ENCODE measurements around the gene SS18L1.

Gene SS18L1

GRCh38 chr20:62157387-62158087 lies 14.0 kb downstream of the SS18L1 start:
- no peak for DNase-seq

- no peak for DNase-seq
These were observed 14.5 kb downstream of the SS18L1 start for GRCh38 chr20:62158088-62158400.

GRCh38 chr20:62158541-62158940 lies 15.0 kb downstream of the SS18L1 start:
- DNase-seq = no peak

GRCh38 chr20:62159052-62159451 lies 15.5 kb downstream of the SS18L1 start:
- DNase-seq = no peak

- DNase-seq = peak; percentile 64 to 72
These were observed 16.3 kb downstream of the SS18L1 start for GRCh38 chr20:62159839-62160238.

GRCh38 chr20:62160253-62160652 lies 16.7 kb downstream of the SS18L1 start:
- no peak for DNase-seq

- no peak for DNase-seq
These were observed 17.3 kb downstream of the SS18L1 start for GRCh38 chr20:62160876-62161275.

GRCh38 chr20:62161347-62161746 lies 17.8 kb downstream of the SS18L1 start:
- DNase-seq = no peak

GRCh38 chr20:62162765-62163484 lies 19.4 kb downstream of the SS18L1 start:
- no peak for DNase-seq

GRCh38 chr20:62163485-62163865 lies 19.9 kb downstream of the SS18L1 start:
- no peak for DNase-seq

GRCh38 chr20:62163986-62164762 lies 20.6 kb downstream of the SS18L1 start:
- DNase-seq = no peak

- no peak for DNase-seq
These were observed 21.6 kb downstream of the SS18L1 start for GRCh38 chr20:62164879-62165761.

GRCh38 chr20:62165762-62166399 lies 22.3 kb downstream of the SS18L1 start:
- DNase-seq = no peak

- DNase-seq = no peak
These were observed 23.9 kb downstream of the SS18L1 start for GRCh38 chr20:62167474-62167873.

GRCh38 chr20:62168061-62168460 lies 24.5 kb downstream of the SS18L1 start:
- no peak for DNase-seq

GRCh38 chr20:62168890-62169435 lies 25.4 kb downstream of the SS18L1 start:
- DNase-seq = no peak

- DNase-seq = no peak
These were observed 27.0 kb downstream of the SS18L1 start for GRCh38 chr20:62170536-62170935.

GRCh38 chr20:62171245-62171644 lies 27.7 kb downstream of the SS18L1 start:
- no peak for DNase-seq

GRCh38 chr20:62172666-62173065 lies 29.1 kb downstream of the SS18L1 start:
- DNase-seq = no peak

- no peak for DNase-seq
These were observed 30.6 kb downstream of the SS18L1 start for GRCh38 chr20:62174021-62174804.

All from stimulated activated CD4-positive, alpha-beta T cell treated with anti-CD3 and anti-CD28 coated beads, Interleukin-2, amount 100 ng/mL, for 48 hours (primary cell).